Heart left ventricle (tissue), 16 donors: ENCODE results near the gene KCNQ2. TPM values are rescaled to one million over a fixed set of nuclear protein-coding genes. Genes with fewer than 3 reads are reported as not detected.

Experiments used
- ATAC-seq, 4 donors: fragments of 200-7000 bp; cut with Tn5 transposase; one replicate each; pipeline ENCODE4 v1.9.1; 2020 to 2022; ENCODE audit warnings: moderate library complexity in 4 of 4, mild to moderate bottlenecking in 3 of 4, moderate number of reproducible peaks in 1 of 4
- DNase-seq, 5 donors: peaks; one replicate each; pipeline ENCODE4 v3.0.0-alpha.2; 2020
- H3K27ac ChIP-seq, 12 donors: fragments of 200-600 bp; sonication (generic) in 4 of 12; one replicate each; pipeline versions ENCODE4 v1.5.0 to v1.8.0; 2016 to 2022; ENCODE audit warnings: mild to moderate bottlenecking in 2 of 12
- H3K27me3 ChIP-seq, 9 donors: fragments of 200-600 bp; sonication (generic) in 2 of 9; one replicate each; pipeline versions ENCODE4 v1.5.1 to v1.8.0; 2016 to 2022; ENCODE audit warnings: mild to moderate bottlenecking in 3 of 9
- H3K36me3 ChIP-seq, 9 donors: fragments of 200-600 bp; sonication (generic) in 2 of 9; one replicate each; pipeline versions ENCODE4 v1.5.0 to v1.8.0; 2018 to 2022; ENCODE audit warnings: mild to moderate bottlenecking in 2 of 9
- H3K4me1 ChIP-seq, 12 donors: fragments of 200-600 bp; sonication (generic) in 4 of 12; one replicate each; pipeline versions ENCODE4 v1.5.0 to v1.8.0; 2016 to 2022; ENCODE audit warnings: mild to moderate bottlenecking in 3 of 12
- H3K4me3 ChIP-seq, 12 donors: fragments of 200-600 bp; sonication (generic) in 4 of 12; one replicate each; pipeline versions ENCODE4 v1.5.0 to v1.8.0; 2017 to 2022; ENCODE audit warnings: mild to moderate bottlenecking in 9 of 12, moderate library complexity in 4 of 12
- H3K9me3 ChIP-seq, 12 donors: fragments of 200-600 bp; sonication (generic) in 4 of 12; one replicate each; pipeline versions ENCODE4 v1.5.0 to v1.8.0; 2016 to 2022; ENCODE audit warnings: mild to moderate bottlenecking in 1 of 12
- POLR2A ChIP-seq, 2 donors: fragments of 450-650 bp; IDR thresholded peaks; one replicate each; pipeline ENCODE4 v1.6.1; 2017; ENCODE audit warnings: antibody characterized with exemption in 2 of 2, mild to moderate bottlenecking in 2 of 2, moderate library complexity in 2 of 2
- WGBS, 4 donors: extraction: QIAGEN DNeasy Blood & Tissue Kit in 2 of 4; methylation state at CpG; one replicate each; pipeline versions ENCODE4 v1.1.5 to v1.1.7; 2013 to 2018; 5-methylcytosine and 5-hydroxymethylcytosine counted together
- intact Hi-C, 10 donors: fragments of 100-400 bp; cut with DNase I; formaldehyde crosslinking; loops; one replicate each; pipeline versions ENCODE4 v1.11.1 to v1.14.2; 2022
- polyA plus RNA-seq, 2 donors: library from polyadenylated mRNA; stranded (reverse); fragments of 200-250 nt; gene quantifications; one replicate each; pipeline ENCODE4 v1.2.3, GENCODE V29; 2013
- total RNA-seq, 9 donors: library from RNA; depleted of rRNA in 2 of 9; stranded (reverse); fragments of >200 nt in 2 of 9; fragmentation: NEBNext Ultra II Directional in 3 of 9; extraction: Animal tissue kit (Norgen Biotek cat#: 25700) in 3 of 9; gene quantifications; one replicate each; pipeline versions ENCODE4 v1.1.0 to v1.2.4, GENCODE V29; 2016 to 2023
- TF ChIP-seq, protein P1 (sequence below), 12 donors: fragments of 200-600 bp; sonication (generic) in 4 of 12; IDR thresholded peaks; one replicate each; pipeline versions ENCODE4 v1.5.0 to v1.8.0; 2018 to 2022; ENCODE audit warnings: antibody characterized with exemption in 12 of 12, mild to moderate bottlenecking in 5 of 12
- donor health status: ischemic (EF 13 %, LVEDD 7.1; RV severe dilation, severe dysfunction).
- donor health status: healthy with polysubstance abuse.
- donor health status: DM: no; HTN: yes; CAD: no.
- donor health status: DM: no; HTN: no; CAD: no.
- donor health status: ischemic (EF 25% LVEDD 6.9; RV normal size, moderate dysfunction).
- donor health status: ischemic (EF 25% LVEDD 5.7; RV mildly dilated, moderate dysfunction).
- donor health status: healthy.
- donor health status: DM: yes; HTN: yes; CAD: no.
- donor health status: ischemic (EF 35%, LVEDD 5.7; RV mildly dilated, moderate dysfunction).
- donor health status: nonischemic (EF 11% LVEDD 7.7; RV severe dilation, severe dysfunction).
- donor health status: DM: yes; HTN: yes; CAD: no.
- donor health status: PGD.
- donor health status: ischemic (EF 29% LVEDD 5.4; RV normal size, mild dysfunction).
- donor health status: nonischemic (EF 23%, LVEDD 6.1; RV moderate dilation, normal function).

KCNQ2 gene
- total and polyA plus RNA-seq, 11 donors: 0.06 to 2.6 (median 0.65) TPM; not detected in 7

DNA sequence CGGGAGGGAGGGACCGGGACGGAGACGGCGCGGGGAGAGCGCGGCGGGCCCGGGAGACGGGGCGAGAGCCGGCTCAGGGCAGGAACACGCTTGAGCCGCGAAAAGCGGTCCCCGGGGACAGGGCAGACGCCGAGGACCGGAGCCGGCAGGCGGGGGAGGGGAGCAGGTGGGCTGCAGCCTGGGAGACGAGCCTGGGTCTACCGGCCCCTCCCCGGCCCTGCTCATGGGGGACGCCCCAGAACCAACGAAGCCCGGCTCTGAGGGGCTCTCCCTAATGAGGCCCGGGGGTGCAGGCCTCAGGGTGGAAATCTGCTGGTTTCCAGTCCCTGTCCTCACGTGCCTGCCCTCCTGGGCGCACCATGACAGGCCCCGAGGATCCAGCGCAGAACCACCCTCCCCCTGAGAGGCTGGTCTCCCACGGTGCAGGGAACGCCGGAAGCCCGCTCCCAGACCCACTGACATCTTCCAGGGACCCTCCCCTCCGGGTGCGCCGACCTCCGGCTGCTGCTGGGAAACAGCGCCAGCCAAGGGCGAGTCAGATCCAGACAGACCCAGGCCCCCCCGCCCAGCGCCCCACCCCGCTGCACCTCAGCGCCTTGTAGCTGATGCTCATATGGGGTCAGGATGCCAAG lies 27.0 kb upstream of the KCNQ2 start:
- no peak for TF ChIP-seq POLR2A (IDR thresholded peaks at IDR 0.05)
- TF ChIP-seq, protein P1, sequence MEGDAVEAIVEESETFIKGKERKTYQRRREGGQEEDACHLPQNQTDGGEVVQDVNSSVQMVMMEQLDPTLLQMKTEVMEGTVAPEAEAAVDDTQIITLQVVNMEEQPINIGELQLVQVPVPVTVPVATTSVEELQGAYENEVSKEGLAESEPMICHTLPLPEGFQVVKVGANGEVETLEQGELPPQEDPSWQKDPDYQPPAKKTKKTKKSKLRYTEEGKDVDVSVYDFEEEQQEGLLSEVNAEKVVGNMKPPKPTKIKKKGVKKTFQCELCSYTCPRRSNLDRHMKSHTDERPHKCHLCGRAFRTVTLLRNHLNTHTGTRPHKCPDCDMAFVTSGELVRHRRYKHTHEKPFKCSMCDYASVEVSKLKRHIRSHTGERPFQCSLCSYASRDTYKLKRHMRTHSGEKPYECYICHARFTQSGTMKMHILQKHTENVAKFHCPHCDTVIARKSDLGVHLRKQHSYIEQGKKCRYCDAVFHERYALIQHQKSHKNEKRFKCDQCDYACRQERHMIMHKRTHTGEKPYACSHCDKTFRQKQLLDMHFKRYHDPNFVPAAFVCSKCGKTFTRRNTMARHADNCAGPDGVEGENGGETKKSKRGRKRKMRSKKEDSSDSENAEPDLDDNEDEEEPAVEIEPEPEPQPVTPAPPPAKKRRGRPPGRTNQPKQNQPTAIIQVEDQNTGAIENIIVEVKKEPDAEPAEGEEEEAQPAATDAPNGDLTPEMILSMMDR (IDR thresholded peaks at IDR 0.05): no peak
- H3K4me3 ChIP-seq: peak overlapping the region in 11 of 12 donors; percentile 47 to 92 (median 64)
- no peak for ATAC-seq
- intact Hi-C loops: loop anchor here in 1 of 10 donors (5.0 kb wide), 1 partner anchor 473 kb away; no protein-coding TSS in a partner anchor
- peaks cover 0 to 41% (median 18%) of the 10 kb centered on the region in 9 donors for H3K27me3 ChIP-seq
- peaks cover 2 to 68% (median 31%) of the 10 kb centered on the region in 12 donors for H3K4me1 ChIP-seq
- WGBS, 4 donors: 3 to 7% (median 5%) methylated on average over 13 to 48 of the region's 48 CpGs
- H3K27ac ChIP-seq: peak overlapping the region; percentile 31 to 100 (median 92)
- H3K36me3 ChIP-seq: peaks cover 0 to 15% (median 0%) of the 10 kb centered on the region in 9 donors
- peaks cover 0 to 5% (median 0%) of the 10 kb centered on the region in 12 donors for H3K9me3 ChIP-seq
- peak in 4 of 5 donors; percentile 21 to 63 (median 32) for DNase-seq

DNA sequence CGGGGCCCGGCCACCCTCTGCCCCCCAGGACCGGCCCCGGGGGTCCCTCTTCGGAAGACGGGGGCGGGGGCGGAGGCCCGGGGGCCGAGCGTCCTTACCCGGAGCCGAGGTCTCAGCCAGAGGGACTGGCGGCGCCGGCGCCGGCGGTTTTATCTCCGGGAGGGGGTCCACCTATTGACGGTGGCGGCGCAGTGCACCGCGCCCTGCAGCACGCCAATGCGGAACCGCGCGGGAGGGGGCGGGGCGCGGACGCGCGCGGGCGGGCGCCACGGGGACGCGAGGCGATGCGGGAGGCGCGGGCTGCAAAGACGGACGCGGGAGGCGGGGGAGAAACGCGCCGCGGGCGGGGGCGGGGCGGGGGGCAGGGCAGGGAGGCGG lies 26.5 kb upstream of the KCNQ2 start, which contains the start of gene EEF1A2:
TSS of gene EEF1A2 (minus strand) at position 124 of the 378 bp plus-strand sequence. CDS start 1,320 bp downstream, outside the sequence.
- H3K4me1 ChIP-seq: peaks cover 2 to 70% (median 31%) of the 10 kb centered on the region in 12 donors
- intact Hi-C loops: loop anchor here in 1 of 10 donors (5.0 kb wide), 1 partner anchor 473 kb away; no protein-coding TSS in a partner anchor
- 0 to 1% (median 1%) methylated on average over 7 to 58 of the region's 58 CpGs; no CpG with 5 or more reads in 1 of the 4 donors for WGBS, 4 donors

DNA sequence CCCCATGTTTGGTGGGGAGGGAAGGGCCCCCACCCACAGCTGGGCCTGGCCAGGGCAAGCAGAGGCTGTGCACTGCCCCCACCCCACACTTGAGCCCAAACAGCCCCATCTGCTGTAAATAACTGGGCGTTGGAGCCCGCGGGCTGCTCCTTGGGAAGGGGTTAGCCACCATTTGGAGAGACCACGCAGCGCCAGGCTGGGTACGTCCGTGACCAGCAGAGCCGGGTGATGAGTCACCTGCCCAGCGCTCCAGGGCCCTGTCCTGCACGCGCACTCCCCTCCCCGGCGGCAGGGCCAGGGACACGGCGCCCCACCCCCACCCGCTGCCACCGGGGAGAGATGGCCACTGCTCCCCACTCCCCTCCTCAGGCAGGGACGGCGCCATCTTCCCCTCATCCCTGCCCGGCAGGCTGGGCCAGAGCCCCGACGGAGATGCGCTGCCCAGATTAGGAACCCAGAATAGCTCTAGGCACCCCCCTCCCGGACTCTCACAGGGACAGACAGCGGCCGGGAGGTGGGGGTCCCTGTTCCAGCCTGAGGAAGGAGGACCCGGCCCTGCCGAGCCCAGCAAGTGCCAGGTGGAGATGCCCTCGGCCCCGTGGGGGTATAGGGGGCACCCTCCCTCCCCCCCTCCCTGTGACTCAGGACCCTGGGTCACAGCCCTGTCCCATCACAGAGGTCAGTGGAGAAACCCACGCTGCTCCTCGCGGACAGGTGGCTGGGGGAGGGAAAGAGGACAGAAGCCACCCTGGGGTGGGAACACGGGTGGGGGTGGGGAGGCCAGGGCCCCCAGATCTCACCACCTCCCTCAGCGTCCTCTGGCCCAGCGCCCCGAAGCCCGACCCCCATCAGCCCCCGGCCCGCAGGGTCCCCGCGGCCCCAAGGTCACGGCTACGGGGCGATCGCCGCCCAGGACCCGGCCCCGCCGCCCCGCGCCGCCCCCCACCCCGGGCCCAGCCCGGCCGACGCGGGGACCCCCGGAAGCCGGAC lies 25.8 kb upstream of the KCNQ2 start:
- ATAC-seq: peak; percentile 34 to 55 (median 49)
- TF ChIP-seq, protein P1 (IDR thresholded peaks at IDR 0.05): no peak
- TF ChIP-seq POLR2A (IDR thresholded peaks at IDR 0.05): no peak
- H3K9me3 ChIP-seq: no peaks in the 10 kb centered on the region
- peaks cover 2 to 70% (median 31%) of the 10 kb centered on the region in 12 donors for H3K4me1 ChIP-seq
- peak overlapping the region; percentile 79 to 100 (median 92) for H3K27ac ChIP-seq
- peaks cover 0 to 41% (median 18%) of the 10 kb centered on the region in 9 donors for H3K27me3 ChIP-seq
- 3 to 6% (median 5%) methylated on average over 17 to 60 of the region's 60 CpGs for WGBS, 4 donors
- peaks cover 0 to 27% (median 0%) of the 10 kb centered on the region in 9 donors for H3K36me3 ChIP-seq
- intact Hi-C loops: loop anchor here in 5 of 10 donors (1.0 to 5.0 kb wide), 4 partner anchors 21 to 474 kb away; partner anchors contain the start of gene PPDPF (in 2 of the 5)
- peak overlapping the region; percentile 44 to 92 (median 64) for H3K4me3 ChIP-seq
- peak; percentile 66 to 89 (median 76) for DNase-seq

More for the DNA sequence above, 26.5 kb upstream of the KCNQ2 start, which contains the start of gene EEF1A2:
- H3K27ac ChIP-seq: peak within 1 kb of the TSS; percentile 79 to 100 (median 92)
- H3K36me3 ChIP-seq: peaks cover 0 to 20% (median 0%) of the 10 kb centered on the region in 9 donors
- ATAC-seq: peak in 2 of 4 donors; percentile 11 to 12
- H3K9me3 ChIP-seq: peaks cover 0 to under 1% (median 0%) of the 10 kb centered on the region in 12 donors
- DNase-seq: peak in 4 of 5 donors; percentile 67 to 86 (median 80)
- peak within 1 kb of the TSS; percentile 44 to 92 (median 64) for H3K4me3 ChIP-seq
- peak; percentile 52 to 55 for TF ChIP-seq POLR2A (IDR thresholded peaks at IDR 0.05)
- TF ChIP-seq, protein P1 (IDR thresholded peaks at IDR 0.05): peak in 7 of 12 donors; percentile 9 to 40 (median 35)
- H3K27me3 ChIP-seq: peaks cover 0 to 41% (median 18%) of the 10 kb centered on the region in 9 donors
